Inflammatory macrophage (primary cell): ENCODE measurements around the gene SRXN1.
A peak's percentile ranks its signal among the peaks of the same experiment; 100 is the strongest.
"Not testable (repeated sequence)": the region's sequence is repeated elsewhere in the genome, so short reads cannot be mapped to it uniquely, and the experiment has no call there.

Source experiments
- DNase-seq, 2 donors: peaks; one replicate each; pipeline ENCODE4 v3.0.0-alpha.2; 2020 to 2022
- total RNA-seq, 18 experiments: gene quantifications; one replicate each; lab custom pipeline; 2026; ENCODE audit warnings: mixed read lengths in 6 of 18, inconsistent platforms in 2 of 18; lab: John Stamatoyannopoulos, UW

SRXN1 gene
- 0.13 to 4.3 (median 0.91) reads per million in 18 experiments for total RNA-seq

DNA sequence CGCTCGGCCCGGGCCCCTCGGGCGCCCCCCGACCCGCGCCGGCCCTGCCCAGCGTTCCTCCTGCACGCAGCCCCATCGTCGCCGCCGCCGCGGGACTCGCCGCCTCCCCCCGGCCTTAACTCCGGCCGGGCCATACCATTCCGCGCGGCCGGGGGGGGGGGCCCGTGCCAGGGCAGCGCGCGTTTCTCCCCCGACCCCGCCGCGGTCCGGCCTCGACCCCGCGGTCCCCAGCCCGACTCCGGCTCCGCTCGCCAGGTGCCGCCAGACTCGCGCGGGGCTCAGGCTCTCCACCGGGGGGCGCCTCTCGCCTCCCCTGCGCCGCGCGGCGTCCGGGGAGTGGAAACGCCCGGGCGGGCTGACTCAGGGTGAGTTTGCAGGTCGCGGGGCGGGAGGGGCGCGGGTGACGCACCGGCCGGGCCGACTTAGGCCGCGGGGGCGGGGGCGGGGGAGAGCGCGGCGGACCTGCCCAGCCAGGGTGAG is at the start of gene SRXN1:
Gene SRXN1, minus strand, starts transcription at position 91 of the 480 bp plus-strand sequence. Its CDS starts 15 bp downstream, at position 76.
- peak; percentile 83 to 93 for DNase-seq

DNA sequence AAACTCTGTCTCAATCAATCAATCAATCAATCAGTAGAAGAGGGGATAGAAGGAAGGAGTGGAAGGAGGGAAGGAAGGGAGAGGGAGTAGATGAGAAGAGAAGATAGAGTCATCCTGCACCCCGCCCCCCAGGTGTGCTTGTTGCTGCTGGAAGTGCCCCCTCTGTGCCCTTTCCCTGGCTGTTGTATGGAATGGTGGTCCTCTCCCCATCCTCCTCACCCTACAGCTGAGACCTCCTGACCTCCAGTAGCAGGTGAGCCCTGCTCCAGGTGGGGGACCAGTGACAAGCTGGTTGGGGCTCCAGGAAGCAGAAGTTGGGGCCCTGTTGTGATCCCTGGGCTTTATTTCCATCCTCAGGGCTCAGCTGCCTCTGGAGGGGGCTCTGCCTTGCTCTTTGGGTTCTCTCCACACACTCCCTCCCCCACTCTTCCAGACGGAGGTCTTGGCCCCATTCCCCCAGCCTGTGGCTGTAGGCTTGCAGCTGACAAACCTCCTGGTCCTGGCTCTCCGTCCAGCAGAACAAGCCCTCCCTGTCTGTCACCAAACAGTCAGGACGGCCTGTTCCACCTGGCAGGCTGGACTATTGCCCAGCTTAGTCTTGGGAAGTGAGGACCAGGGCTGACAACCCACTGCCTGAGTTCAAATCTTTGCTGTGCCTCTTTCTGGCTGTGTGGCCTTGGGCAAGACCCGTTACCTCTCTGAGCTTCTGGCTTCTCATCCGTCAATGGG is 48.6 kb upstream of the SRXN1 start:
- DNase-seq: no peak

DNA sequence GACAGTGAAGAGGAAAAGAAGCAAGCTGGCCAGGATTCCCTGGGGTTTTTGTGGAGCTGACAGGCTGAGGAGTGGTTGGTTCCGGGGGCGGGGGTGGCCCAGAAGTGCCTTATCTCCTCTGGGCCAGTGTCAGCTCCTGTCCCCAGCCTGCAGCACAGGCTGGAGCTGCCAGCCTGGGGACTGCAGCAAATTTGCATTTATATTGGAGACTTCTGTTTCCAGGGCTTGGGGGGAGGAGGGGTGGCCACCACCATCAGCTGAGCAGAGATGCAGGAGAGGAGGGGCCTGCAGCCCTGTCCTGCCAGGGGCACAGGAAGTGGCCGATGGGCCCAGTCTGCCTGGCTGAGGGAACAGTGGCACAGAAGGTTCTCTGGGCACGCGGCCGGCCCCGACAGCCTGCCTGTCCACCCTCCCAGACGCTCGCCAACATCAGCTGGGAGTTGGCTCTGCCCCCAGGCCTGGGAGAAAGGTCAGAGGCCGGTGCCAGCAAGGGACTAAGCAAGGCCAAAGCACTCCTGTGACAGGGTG is 46.9 kb upstream of the SRXN1 start:
- no peak for DNase-seq

DNA sequence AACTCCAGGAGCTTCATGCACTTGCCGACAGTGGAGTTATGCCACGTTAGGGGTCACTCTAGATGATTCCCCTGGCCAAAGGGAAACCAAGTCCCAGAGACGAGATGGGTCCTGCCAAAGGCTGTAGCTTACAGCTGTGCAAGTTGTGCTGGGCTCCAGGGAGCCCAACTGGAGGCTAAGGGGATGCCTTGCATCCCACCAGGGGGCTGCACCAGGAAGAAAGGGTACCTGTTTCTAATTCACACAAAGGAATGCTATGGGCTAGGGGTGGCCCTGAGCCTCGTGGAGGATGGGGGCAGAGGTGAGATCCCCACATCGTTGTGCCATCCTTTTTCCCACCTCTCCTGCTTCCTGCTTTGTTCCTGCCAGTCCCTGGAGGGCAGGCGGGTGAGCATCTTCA is 46.3 kb upstream of the SRXN1 start:
- no peak for DNase-seq

DNA sequence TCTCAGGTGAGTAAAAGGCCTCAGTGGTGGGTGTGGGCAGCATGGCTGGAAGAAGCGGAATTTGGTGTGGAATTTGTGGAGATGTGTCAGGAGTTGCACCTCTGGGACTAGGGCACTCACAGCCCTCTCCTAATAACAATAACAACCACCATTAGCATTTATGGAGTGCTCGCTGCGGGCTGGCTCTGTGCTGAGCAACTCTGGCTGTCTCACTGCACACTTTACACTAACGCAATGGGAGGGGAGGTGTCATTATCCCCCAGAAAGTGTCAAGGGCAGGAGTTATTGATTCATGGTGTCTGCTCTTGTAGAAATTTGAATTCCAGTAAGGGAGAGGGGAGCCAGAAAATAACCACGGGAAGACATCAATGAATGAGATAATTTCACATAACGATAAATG is 45.3 kb upstream of the SRXN1 start:
- DNase-seq: no peak

DNA sequence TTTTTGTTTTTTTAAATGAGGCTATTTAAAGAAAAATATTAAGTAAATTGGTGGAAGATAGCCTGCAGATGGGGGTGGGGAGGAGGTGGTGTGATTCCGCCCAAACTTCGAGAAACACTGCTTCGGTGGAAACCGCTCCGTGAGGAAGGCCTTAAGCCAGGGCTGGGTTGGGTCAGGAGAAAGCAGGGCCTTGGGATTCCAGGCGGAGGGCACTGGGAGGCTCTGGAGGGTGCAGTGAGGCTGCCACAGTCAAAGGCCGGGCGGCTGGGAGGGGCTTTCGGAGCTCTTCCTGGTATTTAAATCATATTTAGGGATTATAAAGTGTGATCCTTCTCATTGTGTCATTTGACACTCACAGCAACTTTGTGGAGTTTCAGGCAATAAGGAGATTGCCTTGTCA is 44.8 kb upstream of the SRXN1 start:
- no peak for DNase-seq

DNA sequence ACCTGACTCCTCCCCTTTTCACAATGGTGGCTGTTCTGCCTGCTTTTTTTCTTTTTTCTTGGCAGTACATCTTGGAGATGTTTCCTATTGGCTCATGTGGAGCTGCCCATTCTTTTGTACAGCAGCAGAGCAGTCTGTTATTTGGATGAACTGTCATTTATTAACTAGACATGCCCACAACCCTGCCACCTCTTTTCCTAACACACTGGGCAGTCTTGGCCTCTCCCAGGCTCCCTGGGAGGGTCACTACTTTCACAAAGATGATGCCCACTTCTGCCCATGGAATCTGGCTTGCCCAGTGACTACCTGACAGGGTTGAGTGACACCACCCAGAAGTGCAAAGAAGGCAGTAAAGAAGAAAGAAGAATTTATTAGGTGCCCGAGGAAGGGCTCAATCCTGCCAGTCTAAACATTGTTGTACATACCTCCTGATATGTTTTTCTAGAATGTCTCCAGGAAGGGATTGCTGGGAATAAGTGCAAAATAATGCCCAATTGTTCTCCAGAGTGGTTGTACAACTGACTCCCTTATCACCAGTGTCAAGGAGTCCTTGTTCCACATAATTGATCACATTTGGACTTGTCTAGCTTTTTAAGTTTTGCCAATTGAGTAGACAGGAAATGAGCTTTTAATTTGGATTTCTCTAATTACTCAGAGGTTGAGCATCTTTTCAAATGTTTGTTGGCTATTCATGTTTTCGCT is 42.3 kb upstream of the SRXN1 start:
- no peak for DNase-seq

- no peak for DNase-seq
Observed at GRCh38 chr20:694496-694895, 41.5 kb upstream of the SRXN1 start.

DNA sequence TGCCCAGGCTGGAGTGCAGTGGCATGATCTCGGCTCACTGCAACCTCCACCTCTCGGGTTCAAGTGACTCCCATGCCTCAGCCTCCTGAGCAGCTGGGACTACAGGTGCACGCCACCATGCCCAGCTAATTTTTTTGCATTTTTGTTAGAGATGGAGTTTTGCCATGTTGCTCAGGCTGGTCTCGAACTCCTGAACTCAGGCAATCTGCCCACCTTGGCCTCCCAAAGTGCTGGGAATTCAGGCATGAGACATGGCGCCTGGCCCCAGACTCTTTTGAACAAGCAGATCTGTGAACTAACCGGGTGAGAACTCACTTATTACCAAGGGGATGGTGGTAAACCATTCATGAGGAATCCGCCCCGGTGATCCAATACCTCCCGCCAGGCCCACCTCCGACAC is 40.8 kb upstream of the SRXN1 start:
- DNase-seq: not testable (repeated sequence)

DNA sequence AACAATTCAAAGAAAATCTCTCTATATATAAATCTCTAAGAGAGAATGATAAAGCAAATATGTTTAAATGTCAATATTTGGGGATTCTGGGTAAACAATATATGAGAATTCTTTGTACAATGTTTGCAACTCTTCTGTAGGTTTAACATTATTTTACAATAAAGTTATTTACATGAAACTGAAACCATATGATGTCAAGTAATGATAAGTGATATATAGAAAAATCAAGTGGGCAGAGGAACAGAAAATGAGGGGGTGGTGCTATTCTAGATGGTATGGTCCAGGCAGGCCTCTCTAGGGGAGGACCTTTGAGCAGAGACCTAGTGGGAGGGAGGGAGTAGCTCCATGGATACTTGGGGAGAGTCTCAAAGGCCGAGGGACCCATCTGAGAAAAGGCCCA is 39.0 kb upstream of the SRXN1 start:
- no peak for DNase-seq

DNA sequence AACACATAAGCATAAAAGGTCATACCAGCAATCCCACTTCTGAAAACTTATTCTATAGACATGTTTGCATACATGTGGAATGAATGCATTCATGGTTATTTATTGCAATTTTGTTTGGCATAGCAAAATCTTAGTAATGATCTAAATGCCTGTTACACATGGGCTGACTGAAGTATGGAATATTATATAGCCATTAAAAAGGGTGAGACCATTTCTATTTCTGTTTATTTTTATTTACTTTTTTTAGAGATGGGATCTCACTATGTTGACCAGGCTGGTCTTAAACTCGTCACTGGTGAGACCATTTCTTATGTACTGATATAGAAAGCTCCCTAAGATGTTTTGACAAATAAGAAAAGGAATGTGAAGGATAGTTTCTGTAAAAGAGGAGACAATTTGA is 36.9 kb upstream of the SRXN1 start:
- no peak for DNase-seq

GRCh38 chr20:689348-689747 is 36.3 kb upstream of the SRXN1 start:
- DNase-seq: no peak

DNA sequence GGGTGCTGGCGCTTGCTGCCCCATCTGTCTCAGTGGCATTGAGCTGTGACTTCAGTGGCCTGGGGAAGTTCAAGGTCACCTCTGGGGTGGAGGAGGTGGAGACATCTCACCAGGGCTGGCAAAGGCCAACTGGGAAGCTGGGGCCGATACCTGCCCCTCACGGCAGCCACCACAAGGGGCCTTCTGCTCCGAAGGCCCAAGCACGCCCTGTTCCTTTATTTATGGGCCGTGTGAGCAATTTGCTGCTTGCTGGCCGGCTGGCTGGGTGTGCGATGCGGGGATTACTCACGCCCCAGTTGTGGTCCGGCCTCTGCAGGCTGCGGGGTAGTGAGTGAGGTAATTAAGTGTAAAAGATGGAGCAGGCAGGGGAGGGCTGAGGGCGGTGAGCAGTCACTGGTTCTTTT is 35.8 kb upstream of the SRXN1 start:
- no peak for DNase-seq

- no peak for DNase-seq
Observed at GRCh38 chr20:687468-688203, 34.6 kb upstream of the SRXN1 start.

- DNase-seq: no peak
Observed at GRCh38 chr20:684676-685319, 31.8 kb upstream of the SRXN1 start.

DNA sequence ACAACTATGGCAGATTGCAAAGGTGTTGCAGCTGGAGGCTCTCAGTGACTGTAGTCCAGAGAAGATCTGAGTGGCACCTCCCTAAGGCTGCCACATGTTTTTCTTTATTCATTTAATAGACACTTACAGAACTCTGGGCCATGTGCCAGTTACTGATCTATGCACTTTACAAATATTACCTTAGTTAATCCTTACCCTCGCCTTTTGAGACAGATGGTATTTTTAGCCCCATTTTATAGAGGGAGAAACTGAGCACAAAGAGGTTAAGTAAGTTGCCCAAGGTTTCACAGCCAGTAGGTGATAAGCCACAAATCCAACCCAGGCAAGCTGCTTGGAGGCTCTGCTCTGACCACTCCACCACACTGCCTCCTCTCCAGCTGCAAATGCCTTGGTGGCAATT is 29.1 kb upstream of the SRXN1 start:
- DNase-seq: no peak

DNA sequence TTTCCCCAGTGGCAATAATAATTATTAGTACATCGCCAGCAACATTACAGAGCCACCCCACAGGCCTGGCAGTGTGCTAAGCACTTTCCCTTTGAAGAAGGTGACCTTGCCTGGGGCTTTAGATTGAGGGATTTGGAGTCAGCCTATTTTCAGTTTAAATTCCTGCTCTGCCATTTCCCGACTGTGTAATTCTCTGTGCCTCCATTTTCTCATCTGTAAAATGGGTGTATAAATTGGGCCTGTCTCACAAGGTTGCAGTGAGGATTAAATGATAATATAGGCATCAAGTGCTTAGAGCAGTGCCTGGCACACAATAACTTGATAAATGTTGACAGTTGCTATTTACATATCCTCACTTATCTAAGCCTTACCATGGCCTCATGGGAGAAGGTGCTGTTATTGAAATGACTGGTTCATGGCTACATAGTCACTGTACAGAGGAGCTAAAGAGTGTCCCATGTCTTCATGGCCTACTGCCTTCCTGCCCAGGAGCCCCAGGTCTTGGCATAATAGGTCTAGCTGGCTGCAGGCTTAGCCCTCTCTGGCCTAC is 27.7 kb upstream of the SRXN1 start:
- no peak for DNase-seq

DNA sequence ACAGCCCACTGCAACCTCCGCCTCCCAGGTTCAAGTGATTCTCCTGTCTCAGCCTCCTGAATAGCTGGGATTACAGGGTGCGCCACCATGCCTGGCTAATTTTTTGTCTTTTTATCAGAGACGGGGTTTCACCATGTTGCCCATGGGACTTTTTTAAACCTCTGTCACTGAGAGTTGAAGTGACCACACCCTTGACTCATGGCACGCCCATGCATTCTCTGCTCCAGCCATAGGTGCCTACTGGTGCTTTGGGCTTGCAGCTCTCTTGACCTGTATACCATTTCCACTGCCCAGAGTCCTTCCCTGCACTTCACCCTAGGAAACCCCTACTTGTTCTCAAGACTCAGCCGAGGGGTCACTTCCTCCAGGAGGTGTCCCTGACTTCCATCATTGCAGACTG is 25.0 kb upstream of the SRXN1 start:
- peak; percentile 36 to 66 for DNase-seq

DNA sequence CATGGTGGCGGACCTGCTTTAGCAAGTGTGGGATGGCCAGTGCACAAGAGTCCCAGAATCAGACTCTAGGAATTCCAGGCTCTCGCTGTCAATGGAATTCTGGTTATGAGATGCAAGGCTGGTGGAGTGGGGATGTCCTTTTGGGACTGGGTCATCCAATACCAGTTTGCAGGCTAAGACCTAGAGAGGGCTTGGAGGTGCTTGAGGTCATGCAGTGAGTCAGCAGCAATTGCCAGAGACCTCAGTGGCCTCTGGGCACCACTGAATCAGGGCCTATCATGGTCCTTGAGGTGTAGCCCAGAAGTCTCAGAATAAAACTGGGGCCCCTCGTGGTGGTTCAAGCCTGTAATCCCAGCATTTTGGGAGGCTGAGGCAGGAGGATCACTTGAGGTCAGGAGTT is 24.0 kb upstream of the SRXN1 start:
- no peak for DNase-seq

GRCh38 chr20:676315-676937 is 23.4 kb upstream of the SRXN1 start:
- DNase-seq: peak; percentile 57 to 76

DNA sequence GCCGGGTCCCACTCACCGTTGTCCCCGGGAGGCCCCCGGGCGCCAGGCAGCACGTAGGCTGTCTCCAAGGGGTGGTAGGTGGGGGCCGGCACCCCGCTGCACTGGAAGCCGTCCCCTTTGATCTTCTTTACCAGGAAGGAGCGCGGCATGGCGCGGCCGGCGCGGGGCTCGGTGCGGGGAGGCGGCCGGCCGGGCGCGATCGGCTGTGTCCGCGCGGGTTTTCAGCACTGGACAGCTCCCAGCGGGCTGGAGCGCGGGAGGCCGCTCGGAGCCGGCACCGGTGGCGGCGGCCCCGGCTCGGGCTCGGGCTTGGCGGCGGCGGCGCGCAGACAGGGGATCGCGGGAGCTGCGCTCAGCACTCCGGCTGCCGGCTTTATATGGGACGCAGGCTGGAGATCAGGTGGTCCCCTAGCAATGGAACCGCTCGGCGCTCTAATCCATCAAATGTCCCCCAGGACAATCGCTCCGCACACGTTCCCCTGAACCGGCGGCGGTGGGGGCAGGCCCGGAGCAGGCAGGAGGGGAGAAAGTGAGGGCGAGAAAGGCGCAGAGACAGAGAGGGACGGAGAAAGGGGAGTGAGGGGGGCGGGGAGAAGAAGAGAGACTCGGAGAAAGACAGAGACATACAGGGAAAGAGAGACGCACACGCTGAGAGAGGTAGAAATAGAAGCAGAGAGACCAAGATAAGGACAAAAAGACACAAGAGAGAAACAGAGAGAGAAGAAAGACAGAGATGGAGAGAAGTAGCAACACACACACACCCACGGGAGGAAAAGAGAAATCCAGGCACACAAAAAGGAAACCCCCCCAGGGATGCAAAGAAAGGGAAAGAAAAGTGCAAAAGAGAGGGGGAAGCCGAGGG is 22.7 kb upstream of the SRXN1 start, which contains the start of gene SCRT2:
Gene SCRT2, minus strand, starts transcription at position 350 of the 862 bp plus-strand sequence. Its CDS starts 201 bp downstream, at position 149.
- DNase-seq: peak; percentile 51 to 72
